Measurements from ENCODE around the gene TMPRSS13.

TMPRSS13 gene

GRCh38 chr11:117910941-117911655, 18.1 kb downstream of the TMPRSS13 start:
- no peak for DNase-seq

GRCh38 chr11:117910525-117910924, 18.7 kb downstream of the TMPRSS13 start:
- no peak for DNase-seq

GRCh38 chr11:117909611-117910382, 19.4 kb downstream of the TMPRSS13 start:
- DNase-seq, result no peak

DNA sequence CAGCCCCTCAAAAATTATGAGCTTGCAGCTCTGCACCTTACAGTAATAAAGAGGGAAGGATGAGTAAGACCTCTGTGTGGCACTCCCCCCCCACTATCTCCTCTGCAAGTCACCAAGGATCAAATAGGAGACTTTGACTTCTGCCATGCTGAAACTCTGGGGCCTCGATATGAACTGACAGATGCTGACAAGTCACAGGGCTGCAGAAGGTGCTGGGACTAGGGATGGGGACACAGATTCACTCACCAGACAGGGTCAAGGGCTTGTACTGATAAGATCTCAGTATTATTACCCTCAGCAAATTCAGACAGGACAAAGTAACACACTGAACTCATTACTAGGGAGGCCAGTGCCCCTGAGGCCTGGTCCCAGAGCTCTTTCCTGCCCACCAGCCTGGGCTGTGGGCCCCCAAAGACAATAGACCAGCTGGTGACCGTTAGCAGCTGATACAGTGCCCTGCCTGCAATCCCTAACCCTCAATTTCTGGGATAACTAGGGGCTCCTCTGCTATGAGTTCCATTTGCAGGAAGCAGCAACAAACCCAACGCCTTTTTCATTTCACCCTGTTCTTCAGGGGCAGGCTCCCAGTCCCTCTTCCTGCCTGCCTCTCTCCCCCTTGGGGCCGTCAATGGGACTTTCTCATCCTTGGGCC, 20.1 kb downstream of the TMPRSS13 start:
- DNase-seq, result no peak

GRCh38 chr11:117908109-117908895, 20.9 kb downstream of the TMPRSS13 start:
- no peak for DNase-seq

DNA sequence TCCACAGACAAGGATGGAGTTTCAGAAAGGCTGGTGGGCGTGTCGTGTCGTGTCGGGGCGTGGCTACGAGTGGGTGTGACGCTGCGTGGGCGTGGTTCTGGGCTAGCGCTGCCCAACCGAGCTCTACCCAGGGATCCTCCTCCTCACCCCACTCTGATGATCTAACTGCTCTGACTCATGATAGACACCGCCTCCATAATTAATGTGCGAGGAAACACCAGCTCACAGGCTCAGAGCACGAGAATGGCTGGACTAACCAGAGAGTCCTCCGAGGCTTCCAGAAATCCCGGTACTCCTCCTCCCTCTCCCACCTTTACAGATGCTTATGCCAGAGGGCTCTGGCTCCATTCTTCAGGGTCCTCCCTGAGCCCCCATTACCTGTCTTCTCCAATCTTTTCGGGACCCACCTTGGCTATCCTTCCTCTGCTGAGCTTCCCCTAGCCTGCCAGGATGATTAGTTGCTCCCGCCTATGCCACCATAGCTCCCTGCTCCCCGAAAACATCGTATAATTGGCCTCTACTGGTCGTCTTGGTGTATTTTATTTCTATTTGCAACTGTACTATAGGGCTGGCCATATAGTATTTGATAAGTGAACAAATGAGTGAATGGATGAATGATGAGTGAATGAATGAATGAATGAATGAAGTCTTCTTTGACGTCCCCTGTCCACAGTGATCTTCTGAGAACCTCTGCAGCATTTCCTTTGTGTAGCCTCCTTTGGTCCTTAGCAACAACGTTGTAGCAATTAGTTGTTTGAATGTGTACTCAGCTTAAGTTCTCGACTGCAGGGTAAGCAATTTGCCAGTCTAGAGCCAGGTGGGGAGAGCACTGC, 21.7 kb downstream of the TMPRSS13 start:
- no peak for DNase-seq

GRCh38 chr11:117906710-117907109, 22.5 kb downstream of the TMPRSS13 start:
- DNase-seq, result no peak

GRCh38 chr11:117906126-117906525, 23.1 kb downstream of the TMPRSS13 start:
- no peak for DNase-seq

DNA sequence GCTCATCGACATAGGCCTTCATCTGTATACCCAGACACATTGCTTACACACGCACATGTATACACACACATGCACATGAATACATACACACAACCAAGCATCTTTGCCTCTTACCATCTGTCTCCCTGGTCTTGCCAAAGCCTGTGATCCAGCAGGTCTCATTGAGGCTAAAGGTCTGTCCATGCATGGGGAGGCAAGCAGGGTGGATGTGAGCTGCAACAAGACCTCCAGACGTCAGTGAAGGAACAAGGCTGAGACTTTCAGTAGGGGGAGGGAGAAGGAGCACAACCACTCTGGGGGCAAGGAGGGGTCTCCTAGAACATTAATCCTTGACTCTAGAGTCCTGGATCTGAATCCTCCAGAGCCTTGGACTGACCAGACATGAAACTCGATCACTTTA, 23.7 kb downstream of the TMPRSS13 start:
- no peak for DNase-seq

DNA sequence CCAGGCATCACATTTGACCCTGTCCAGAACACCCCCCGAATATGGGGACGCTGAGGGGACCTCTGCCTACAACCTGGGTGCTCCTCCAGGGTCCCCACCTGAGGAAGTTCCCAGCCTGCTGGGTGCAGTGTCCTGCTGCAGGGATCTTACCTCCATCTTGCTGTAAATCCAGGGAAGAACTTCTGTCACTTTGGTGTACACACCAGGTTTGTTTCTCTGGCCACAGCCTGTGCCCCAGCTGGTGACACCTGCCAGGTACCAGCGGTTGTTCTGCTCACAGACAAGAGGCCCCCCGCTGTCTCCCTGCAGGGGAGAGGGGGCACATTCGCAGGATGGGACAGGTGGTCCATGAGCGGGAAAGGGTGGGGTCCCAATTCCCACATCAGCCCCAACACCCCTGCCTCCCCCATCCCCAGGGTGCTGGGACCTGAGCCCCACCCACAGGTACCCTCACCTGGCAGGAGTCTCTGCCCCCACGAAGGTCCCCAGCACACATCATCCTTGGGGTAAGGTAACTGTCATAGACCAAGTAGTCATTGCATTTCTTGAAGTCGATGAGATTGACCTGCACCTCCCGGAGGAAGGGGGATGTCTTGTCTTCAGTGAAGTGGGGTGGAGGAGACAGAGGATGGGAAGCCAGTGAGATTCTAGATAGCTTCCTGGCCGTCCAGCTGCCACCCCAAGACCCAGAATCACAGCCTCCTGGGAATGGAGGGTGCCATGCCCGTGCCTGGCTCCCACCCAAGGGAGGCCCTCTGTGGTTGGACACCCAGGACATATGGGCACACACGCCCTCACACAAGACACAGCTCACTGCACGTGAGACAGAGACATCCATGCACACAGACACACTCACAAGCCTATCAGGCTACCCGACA, 25.5 kb downstream of the TMPRSS13 start:
- no peak for DNase-seq

DNA sequence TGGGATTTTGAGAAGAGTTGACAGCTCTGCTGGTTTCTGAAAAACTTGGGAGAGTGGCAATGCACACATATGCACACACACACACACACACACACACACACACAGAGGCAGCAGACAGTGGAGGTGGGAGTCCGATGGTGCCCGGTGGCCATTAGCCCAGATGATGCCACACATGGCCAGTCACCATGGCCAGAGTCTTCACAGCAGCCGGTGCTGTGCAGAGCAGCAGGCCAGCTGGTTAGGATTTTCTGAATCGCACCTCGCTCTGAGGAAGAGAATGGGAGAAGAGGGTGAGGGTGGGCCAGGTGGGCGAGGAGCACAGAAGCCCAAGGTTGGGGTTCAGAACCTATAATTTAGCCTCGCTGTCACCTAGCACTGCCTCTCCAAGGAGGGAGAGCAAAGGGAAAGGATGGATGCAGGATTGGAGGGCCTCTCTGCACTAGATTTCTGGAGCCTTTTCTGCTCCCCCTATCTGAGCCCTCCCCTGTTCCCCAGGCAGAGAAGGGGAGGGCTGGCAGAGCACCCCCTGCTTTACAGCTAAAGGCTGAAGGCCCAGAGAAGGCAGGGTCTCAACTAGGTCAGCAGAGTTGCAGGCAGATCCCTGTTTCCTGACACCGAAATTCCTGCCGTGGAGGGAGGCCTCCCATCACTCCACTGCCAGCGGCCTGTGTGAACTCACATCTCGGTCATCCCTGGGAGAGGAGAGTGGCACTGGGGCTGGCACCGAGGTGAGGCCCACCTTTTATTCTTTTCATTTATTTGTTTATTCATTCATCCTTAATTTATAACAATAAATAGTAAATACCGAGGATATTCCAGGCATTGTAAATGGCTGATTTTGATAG, 27.0 kb downstream of the TMPRSS13 start:
- no peak for DNase-seq

- DNase-seq, result no peak
These were observed 27.6 kb downstream of the TMPRSS13 start for GRCh38 chr11:117901601-117902000.

GRCh38 chr11:117900720-117901440, 28.3 kb downstream of the TMPRSS13 start:
- DNase-seq, result no peak

DNA sequence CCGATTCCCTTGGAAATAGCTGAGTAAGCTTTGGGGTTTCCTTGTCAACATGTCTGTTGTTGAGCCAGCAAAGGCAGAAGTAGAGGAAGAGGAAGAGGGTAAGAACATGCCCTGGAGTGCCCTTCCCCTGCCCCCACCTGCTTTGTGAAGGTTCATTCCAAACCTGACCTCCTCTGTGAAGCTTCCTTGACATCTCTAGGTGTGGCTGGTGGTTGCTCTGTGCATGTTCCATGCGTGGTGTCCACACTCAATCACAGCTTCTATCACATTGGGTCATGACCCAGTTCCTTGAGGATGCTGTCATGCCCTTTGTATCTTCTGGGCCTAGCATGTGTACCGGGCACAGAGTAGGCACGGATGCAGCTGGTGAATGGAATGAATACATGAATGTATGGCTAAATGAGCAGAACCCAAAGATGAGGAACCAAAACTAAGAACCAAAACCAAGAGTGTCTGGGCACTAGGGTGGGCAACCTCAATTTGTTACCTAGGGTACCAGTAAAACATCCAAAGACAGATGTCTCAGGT, 29.0 kb downstream of the TMPRSS13 start:
- no peak for DNase-seq

DNA sequence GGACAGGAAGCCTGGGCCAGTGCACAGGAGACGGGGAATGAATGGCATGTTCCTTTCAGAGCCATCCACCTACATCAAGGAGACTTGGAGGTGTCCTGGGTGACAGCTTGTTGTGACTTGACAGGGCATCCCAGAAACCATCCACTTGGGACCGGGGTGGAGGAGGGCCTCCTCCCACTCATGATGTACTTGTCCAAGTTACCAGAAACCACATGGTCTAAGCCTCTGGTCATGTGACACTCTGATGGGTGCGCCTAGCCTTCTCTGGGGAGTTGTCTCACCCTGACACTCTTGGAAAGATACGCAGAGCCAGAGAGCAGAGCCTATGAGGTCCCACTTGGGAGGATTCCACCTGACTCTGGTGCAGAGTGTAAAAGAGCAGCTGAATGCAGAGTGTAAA, 31.1 kb downstream of the TMPRSS13 start:
- no peak for DNase-seq

GRCh38 chr11:117892651-117893050, 36.6 kb downstream of the TMPRSS13 start:
- no peak for DNase-seq

- DNase-seq, result no peak
These were observed 37.8 kb downstream of the TMPRSS13 start for GRCh38 chr11:117891362-117891761.

DNA sequence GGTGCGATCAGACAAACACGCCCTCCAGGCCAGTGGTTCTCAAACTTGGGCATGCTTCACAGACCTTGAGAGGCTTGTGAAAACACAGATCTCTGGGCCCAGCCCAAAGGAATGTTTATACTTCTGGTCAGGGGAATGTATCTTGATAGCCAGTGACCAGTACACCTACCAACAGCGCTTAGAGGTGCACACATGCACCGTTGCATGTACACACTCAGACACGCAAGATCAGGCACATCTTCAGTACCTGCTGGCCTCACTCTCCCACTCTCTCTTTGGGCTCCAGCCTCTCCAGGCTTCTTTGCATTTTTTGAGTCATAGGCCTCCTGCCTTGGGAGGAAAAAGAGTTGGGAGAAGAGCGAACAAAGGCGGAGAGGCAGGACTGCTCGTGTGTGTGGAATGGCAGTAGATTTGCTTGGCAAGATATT, 41.0 kb downstream of the TMPRSS13 start:
- no peak for DNase-seq

Measured in activated gamma-delta T cell (primary cell).